Measurements from ENCODE around the gene RUFY4. TPM values are rescaled to one million over a fixed set of nuclear protein-coding genes. Genes with fewer than 3 reads are reported as not detected.

The RUFY4 gene
- total RNA-seq, 1 experiment from 2014 or later = not detected

GRCh38 chr2:218036371-218036770, 32.7 kb upstream of the RUFY4 start:
- Histone ChIP-seq H3K4me1 (ENCODE audit: control insufficient read depth, insufficient read depth, low read length) (no peaks in the 10 kb centered on the region; the same call in 1 of the 2 replicates), H3K27ac (ENCODE audit: low read length) (no peak overlapping the region), H3K9me3 (ENCODE audit: control insufficient read depth, insufficient read depth, low read depth, low read length) (no peaks in the 10 kb centered on the region), H3K4me3 (ENCODE audit: low read depth in 2 of 2, low read length in 2 of 2) (no peak overlapping the region), H3K27me3 (ENCODE audit: control insufficient read depth, insufficient read depth, low read length) (peaks cover 16% of the 10 kb centered on the region), H3K36me3 (ENCODE audit: control insufficient read depth, insufficient read depth, low read length) (no peaks in the 10 kb centered on the region)
- no peak for DNase-seq (ENCODE audit: low read depth, low spot score)
- ATAC-seq = no peak
- BruUV-seq (replicated peaks) = no TSS peak
- ChIA-PET CTCF (no interaction called here), POLR2A (no interaction called here)
- no peak for TF ChIP-seq REST (IDR thresholded peaks at IDR 0.05; ENCODE audit: insufficient read depth in 1 of 2, low read depth in 2 of 2, low read length in 1 of 2)
- TF ChIP-seq CTCF (IDR thresholded peaks at IDR 0.05) = peak; percentile 22
- in situ Hi-C loops (cut with HindIII; ENCODE audit: low pct_unique_long_range_greater_than_20kb, low sequenced_read_pairs) (no loop called here), intact Hi-C loops (cut with micrococcal nuclease; ENCODE audit: unreplicated experiment) (no loop called here)

GRCh38 chr2:218039171-218039570, 29.9 kb upstream of the RUFY4 start:
- ATAC-seq (no peak), DNase-seq (ENCODE audit: low read depth, low spot score) (no peak)
- ChIA-PET CTCF (no interaction called here), POLR2A (no interaction called here)
- Histone ChIP-seq H3K36me3 (ENCODE audit: control insufficient read depth, insufficient read depth, low read length) (no peaks in the 10 kb centered on the region), H3K27ac (ENCODE audit: low read length) (no peak overlapping the region), H3K4me3 (ENCODE audit: low read depth in 2 of 2, low read length in 2 of 2) (no peak overlapping the region), H3K27me3 (ENCODE audit: control insufficient read depth, insufficient read depth, low read length) (peaks cover 16% of the 10 kb centered on the region), H3K4me1 (ENCODE audit: control insufficient read depth, insufficient read depth, low read length) (no peaks in the 10 kb centered on the region; the same call in 1 of the 2 replicates), H3K9me3 (ENCODE audit: control insufficient read depth, insufficient read depth, low read depth, low read length) (no peaks in the 10 kb centered on the region)
- in situ Hi-C loops (cut with HindIII; ENCODE audit: low pct_unique_long_range_greater_than_20kb, low sequenced_read_pairs) (no loop called here), intact Hi-C loops (cut with micrococcal nuclease; ENCODE audit: unreplicated experiment) (no loop called here)
- TF ChIP-seq POLR2AphosphoS5 (IDR thresholded peaks at IDR 0.05; ENCODE audit: low read depth, low read length) (no peak), TCF7L2 (IDR thresholded peaks at IDR 0.05; ENCODE audit: low read depth, low read length) (no peak), SIN3A (IDR thresholded peaks at IDR 0.05; ENCODE audit: borderline replicate concordance, insufficient read depth, low read depth, low read length) (no peak), CTCF (IDR thresholded peaks at IDR 0.05) (no peak), REST (IDR thresholded peaks at IDR 0.05; ENCODE audit: insufficient read depth in 1 of 2, low read depth in 2 of 2, low read length in 1 of 2) (no peak)
- no TSS peak for BruUV-seq (replicated peaks)

Measured in Panc1 (cell line).